ENCODE results near the gene SETD3.

Gene SETD3

DNA sequence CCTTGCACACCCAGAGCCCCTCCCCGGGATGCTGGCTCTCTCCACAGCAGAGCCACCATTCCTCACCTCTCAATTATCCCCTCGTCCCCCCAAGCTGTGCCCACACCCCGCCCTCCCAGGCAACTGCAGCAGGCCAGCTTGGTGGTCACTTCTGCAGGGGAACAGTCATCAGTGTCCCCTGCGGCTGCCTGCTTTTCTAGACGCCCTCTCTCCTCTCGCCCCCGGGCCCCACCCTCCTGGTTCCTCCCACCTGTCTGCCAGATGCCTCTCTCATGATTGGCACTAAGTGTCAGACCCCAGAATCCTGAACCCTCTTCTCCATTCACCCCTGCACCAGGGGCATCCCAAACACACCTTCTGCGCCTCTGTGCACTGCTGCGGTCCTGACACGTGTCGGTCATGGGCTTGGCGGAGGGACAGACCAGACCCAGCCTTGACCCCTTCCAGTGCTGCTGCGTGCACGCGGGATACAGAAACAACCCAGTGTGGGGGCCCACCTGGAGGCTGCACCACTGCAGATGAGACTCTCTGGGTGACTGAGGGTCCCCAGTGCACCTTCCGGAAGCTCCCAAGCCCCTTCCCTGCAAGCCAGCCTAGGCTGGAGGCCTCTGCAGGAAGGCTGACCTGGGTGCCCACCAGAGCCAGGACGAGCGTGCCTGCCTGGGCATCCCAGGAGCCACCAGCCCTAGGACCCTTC, 99.5 kb downstream of the SETD3 start:
- DNase-seq (ENCODE audit: extremely low spot score, insufficient read length, low read depth) (no peak), FAIRE-seq (no peak)

GRCh38 chr14:99380402-99380801, 100.3 kb downstream of the SETD3 start:
- FAIRE-seq (no peak), DNase-seq (ENCODE audit: extremely low spot score, insufficient read length, low read depth) (no peak)

DNA sequence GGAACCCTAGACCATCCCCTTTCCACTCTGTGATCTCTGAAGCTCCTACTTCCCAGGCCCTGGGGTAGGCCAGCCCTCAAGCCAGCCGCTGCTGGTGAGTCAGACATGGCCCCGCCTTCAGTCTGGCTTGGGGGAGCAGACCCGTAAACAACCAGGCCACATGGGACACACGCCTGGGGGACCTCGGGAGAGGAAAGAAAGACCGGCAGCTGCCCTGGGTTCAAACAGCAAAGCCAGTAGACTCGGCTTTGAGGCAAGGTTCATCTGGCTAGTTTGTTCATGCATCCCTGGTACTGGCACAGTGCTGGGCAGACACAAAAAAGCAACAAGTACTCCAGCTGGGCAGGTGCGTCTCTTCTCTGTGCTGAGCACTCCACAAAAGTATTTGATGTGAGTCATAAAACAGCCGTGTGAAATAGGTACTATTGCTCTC, 101.9 kb downstream of the SETD3 start:
- FAIRE-seq, result no peak
- no peak for DNase-seq (ENCODE audit: extremely low spot score, insufficient read length, low read depth)

DNA sequence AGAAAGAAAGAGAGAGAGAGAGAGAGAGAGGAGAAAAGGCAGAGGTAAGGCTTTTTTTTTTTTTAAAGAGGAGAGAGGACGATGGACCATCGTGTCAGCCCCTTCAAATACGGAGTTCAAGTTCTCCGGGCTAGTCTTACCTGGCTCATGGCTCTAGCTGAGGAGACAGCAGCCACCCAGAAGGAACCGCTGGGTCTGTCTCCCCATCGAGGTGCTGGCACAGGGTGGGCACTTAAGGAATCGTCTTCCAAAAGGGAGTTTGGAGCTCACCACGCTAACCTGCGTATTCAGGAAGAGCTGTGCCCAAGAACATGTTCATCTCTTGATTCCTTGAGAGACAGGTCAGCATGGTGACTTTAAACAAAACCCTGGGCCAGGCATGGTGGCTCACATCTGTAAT, 102.7 kb downstream of the SETD3 start:
- DNase-seq (ENCODE audit: extremely low spot score, insufficient read length, low read depth) (no peak), FAIRE-seq (no peak)

DNA sequence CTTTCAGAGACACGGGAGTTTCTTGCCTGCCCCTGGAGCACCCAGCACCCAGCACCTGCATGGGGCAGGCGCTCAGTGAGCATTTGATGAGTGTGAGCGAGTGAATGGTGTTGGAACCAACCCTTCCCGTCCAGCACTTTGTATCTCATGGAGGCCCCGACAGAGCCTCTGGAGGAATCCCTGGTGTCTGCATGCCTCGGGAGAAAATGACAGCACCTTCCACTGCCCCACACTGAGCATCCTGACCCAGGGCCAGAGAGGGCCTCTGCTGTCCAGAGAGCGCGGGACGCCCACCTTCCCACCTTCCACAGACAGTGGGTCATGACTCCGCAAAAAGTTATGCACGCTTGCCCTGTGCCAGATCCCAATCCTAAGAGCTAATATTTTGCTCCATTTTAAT, 105.7 kb downstream of the SETD3 start:
- no peak for FAIRE-seq
- no peak for DNase-seq (ENCODE audit: extremely low spot score, insufficient read length, low read depth)

DNA sequence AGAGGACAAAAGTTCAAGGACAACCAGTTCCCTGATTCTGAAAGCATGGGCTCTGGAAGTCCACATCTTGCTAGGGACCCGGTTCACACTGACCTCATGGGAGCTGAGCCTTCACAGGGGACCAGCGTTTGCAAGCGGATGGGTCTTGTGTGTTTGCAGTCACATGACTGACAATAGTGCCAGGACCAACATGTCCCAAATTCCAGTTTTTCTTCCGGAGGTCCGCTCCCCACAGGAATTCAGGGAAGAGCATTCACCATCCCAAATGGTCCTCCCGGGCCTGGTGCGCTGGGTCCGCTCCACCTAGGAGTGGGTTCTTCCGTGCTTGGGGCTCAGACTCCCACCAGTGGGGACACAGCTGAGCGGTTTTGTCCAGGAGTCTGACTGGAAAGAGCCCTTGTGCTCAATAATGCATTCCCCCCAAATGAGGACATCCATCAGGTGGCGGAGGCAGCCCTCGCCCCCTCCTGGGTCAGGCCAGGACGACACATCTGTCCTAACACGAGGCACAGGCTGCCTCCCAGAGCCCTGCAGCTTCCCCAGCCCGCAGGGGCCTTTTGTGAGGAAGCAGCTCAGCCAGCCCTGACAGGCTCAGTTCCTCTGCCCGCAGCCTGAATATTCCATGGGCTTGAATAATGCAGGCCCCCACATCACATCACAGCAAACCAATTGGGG, 116.9 kb downstream of the SETD3 start:
- no peak for FAIRE-seq
- DNase-seq (ENCODE audit: extremely low spot score, insufficient read length, low read depth), result no peak

GRCh38 chr14:99363051-99363450, 117.6 kb downstream of the SETD3 start:
- DNase-seq (ENCODE audit: extremely low spot score, insufficient read length, low read depth) (no peak), FAIRE-seq (no peak)

GRCh38 chr14:99361596-99362215, 119.0 kb downstream of the SETD3 start:
- FAIRE-seq (no peak), DNase-seq (ENCODE audit: extremely low spot score, insufficient read length, low read depth) (no peak)

DNA sequence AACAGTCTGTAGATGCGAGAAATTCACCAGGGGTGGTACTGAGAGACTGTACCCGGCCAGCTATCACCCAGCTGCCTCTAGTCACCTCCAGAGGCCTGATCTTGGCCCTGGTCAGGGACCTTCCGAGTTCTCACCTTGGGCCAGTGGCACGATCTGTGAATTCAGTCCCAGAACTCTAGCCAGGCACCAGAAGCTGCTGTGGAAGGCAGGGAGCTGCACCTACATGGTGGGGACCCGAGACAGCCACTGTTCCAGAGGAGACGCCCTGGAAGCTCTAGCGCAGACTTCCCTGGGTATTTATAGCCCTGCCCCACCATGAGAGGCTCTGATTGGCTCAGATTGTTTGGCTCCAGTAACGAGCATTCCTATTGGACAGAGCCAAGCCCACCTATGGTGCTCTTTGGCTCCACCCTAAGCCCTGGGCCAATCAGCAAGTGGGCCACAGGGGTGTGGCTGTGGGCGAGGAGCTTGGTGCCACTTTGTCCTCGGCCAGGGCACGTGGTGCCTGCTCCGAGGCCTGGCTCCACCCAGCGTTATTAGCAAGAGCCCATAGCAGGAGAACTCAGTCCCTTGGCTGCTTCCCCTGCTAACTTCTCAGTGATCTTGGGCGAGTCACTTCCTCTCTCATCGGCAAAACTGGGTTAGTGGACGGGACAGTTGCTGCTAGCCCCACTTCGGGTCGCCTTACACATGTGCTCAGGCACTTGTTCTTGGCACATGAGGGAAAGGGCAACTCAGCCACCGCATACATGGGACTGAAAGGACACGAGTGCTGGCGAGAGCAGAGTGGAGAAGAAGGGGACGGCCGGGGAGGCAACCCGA, 119.7 kb downstream of the SETD3 start:
- DNase-seq (ENCODE audit: extremely low spot score, insufficient read length, low read depth) (no peak), FAIRE-seq (no peak)

- DNase-seq (ENCODE audit: extremely low spot score, insufficient read length, low read depth) (no peak), FAIRE-seq (no peak)
Measured at GRCh38 chr14:99359906-99360305, 120.8 kb downstream of the SETD3 start.

DNA sequence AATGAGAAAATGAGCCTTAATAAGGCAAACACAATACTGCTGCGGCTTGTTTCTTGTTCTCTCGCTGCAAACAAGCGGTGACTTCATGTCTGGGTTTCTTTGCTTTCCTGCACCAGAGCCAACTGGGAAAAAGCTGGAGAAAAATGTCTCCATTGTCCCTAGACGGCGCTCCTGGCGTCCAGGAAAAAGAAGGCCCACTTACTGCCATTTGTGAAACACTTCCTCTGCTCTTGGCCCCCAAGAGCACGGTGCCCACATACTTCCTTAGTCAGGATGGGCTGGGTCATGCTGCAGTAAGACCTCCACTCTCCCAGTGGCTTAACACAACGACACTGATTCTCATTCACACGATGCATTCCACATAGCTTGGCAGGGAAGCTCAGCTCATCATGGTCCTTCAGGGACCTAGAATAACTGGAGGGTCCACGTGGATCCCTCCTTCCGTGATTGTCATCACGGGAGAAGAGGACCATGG, 122.7 kb downstream of the SETD3 start:
- FAIRE-seq (no peak), DNase-seq (ENCODE audit: extremely low spot score, insufficient read length, low read depth) (no peak)

- no peak for DNase-seq (ENCODE audit: extremely low spot score, insufficient read length, low read depth)
Measured at GRCh38 chr14:99357151-99357915, 123.3 kb downstream of the SETD3 start.

DNA sequence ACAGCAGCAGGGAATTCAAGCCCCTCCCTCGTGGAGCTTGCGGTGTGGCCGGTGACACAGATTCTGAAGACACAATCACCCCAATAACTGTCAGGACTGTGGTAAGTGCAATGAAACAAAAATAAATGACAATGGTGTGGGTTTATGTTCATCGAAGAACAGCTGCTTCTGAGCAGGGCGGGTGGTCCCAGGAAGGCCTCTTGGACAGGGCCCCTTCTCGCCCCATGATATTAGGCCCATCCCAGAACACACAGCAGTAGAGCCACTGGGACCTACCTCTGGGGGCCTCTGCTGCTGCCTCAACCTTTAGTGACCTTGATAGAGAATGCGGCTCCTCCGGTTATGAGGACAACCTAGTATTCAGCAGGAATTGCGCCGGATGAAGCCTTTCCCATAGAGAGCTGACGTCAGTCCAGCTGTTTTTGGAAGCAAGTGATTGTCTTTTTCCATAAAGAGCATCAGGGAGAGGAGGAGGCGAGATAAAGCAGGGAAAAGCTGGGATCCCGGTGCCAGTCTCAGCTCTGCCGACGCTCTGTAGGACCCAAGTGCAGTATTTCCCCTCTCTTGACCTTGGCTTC, 124.5 kb downstream of the SETD3 start:
- FAIRE-seq (no peak), DNase-seq (ENCODE audit: extremely low spot score, insufficient read length, low read depth) (no peak)

More at GRCh38 chr14:99357151-99357915, 123.3 kb downstream of the SETD3 start:
- no peak for FAIRE-seq

- no peak for DNase-seq (ENCODE audit: extremely low spot score, insufficient read length, low read depth)
- no peak for FAIRE-seq
Measured at GRCh38 chr14:99354166-99354875, 126.3 kb downstream of the SETD3 start.

GRCh38 chr14:99352688-99353280, 127.9 kb downstream of the SETD3 start:
- FAIRE-seq (no peak), DNase-seq (ENCODE audit: extremely low spot score, insufficient read length, low read depth) (no peak)

- DNase-seq (ENCODE audit: extremely low spot score, insufficient read length, low read depth), result no peak
- FAIRE-seq, result no peak
Measured at GRCh38 chr14:99351166-99352007, 129.3 kb downstream of the SETD3 start.

- FAIRE-seq, result no peak
Measured at GRCh38 chr14:99350751-99351150, 129.9 kb downstream of the SETD3 start.

More at GRCh38 chr14:99350751-99351150, 129.9 kb downstream of the SETD3 start:
- DNase-seq (ENCODE audit: extremely low spot score, insufficient read length, low read depth), result no peak
